SK-N-SH treated with all-trans-retinoic acid at 6 μM for 48 hours (cell line): ENCODE results near the gene ZCCHC14.
"Not testable (repeated sequence)": the region's sequence is repeated elsewhere in the genome, so short reads cannot be mapped to it uniquely, and the experiment has no call there.

Experiments used
- ATAC-seq: fragments of 200-7000 bp; cut with Tn5 transposase; 3 replicates; pipeline ENCODE4 v1.9.1; 2020; ENCODE audit warnings: mild to moderate bottlenecking, moderate library complexity
- ARNTL ChIP-seq: fragments of 450-650 bp; formaldehyde crosslinking; IDR thresholded peaks from 2 replicates; pipeline ENCODE4 v1.5.0; 2020; ENCODE audit warnings: low read depth, mild to moderate bottlenecking, moderate library complexity, borderline replicate concordance
- BACH2 ChIP-seq: fragments of 250-450 bp; sonication (Bioruptor Pico); IDR thresholded peaks from 2 replicates; pipeline ENCODE4 v1.9.0; 2021; ENCODE audit warnings: mild to moderate bottlenecking, borderline replicate concordance
- CREB5 ChIP-seq: fragments of 250-450 bp; sonication (Bioruptor Pico); IDR thresholded peaks from 2 replicates; pipeline ENCODE4 v1.5.1; 2020; ENCODE audit warnings: low read depth, mild to moderate bottlenecking, moderate library complexity
- ESRRG ChIP-seq: fragments of 250-450 bp; sonication (Bioruptor Pico); IDR thresholded peaks from 2 replicates; pipeline ENCODE4 v1.6.1; 2021; ENCODE audit warnings: mild to moderate bottlenecking
- ISL1 ChIP-seq: fragments of 250-450 bp; sonication (Bioruptor Pico); IDR thresholded peaks from 2 replicates; pipeline ENCODE4 v2.1.2; 2022; ENCODE audit warnings: mild to moderate bottlenecking, moderate library complexity
- OSR1 ChIP-seq: fragments of 250-450 bp; sonication (Bioruptor Pico); IDR thresholded peaks from 2 replicates; pipeline ENCODE4 v1.8.0; 2022; ENCODE audit warnings: moderate library complexity, mild to moderate bottlenecking, inconsistent platforms
- PATZ1 ChIP-seq: fragments of 250-450 bp; sonication (Bioruptor Pico); IDR thresholded peaks from 2 replicates; pipeline ENCODE4 v1.8.0; 2020; ENCODE audit warnings: mild to moderate bottlenecking, moderate library complexity, borderline replicate concordance
- PPARA ChIP-seq: fragments of 250-450 bp; sonication (Bioruptor Pico); IDR thresholded peaks from 2 replicates; pipeline ENCODE4 v1.5.0; 2020; ENCODE audit warnings: mild to moderate bottlenecking, borderline replicate concordance
- SNAI2 ChIP-seq: fragments of 250-450 bp; sonication (Bioruptor Pico); IDR thresholded peaks from 2 replicates; pipeline ENCODE4 v1.5.0; 2020; ENCODE audit warnings: mild to moderate bottlenecking, moderate library complexity
- TCF4 ChIP-seq: fragments of 250-450 bp; sonication (Bioruptor Pico); IDR thresholded peaks from 2 replicates; pipeline ENCODE4 v1.8.0; 2021; ENCODE audit warnings: mild to moderate bottlenecking, moderate library complexity, borderline replicate concordance
- TOX ChIP-seq: fragments of 250-450 bp; sonication (Bioruptor Pico); IDR thresholded peaks from 2 replicates; pipeline ENCODE4 v1.8.0; 2021; ENCODE audit warnings: mild to moderate bottlenecking, moderate library complexity, borderline replicate concordance
- ZFP3 ChIP-seq: fragments of 250-450 bp; sonication (Bioruptor Pico); IDR thresholded peaks from 2 replicates; pipeline ENCODE4 v1.5.0; 2020; ENCODE audit warnings: mild to moderate bottlenecking, moderate library complexity
- ZFP30 ChIP-seq: fragments of 450-650 bp; formaldehyde crosslinking; IDR thresholded peaks from 2 replicates; pipeline ENCODE4 v1.5.0; 2022; ENCODE audit warnings: mild to moderate bottlenecking, moderate library complexity
- ZNF565 ChIP-seq: fragments of 450-650 bp; formaldehyde crosslinking; conservative IDR thresholded peaks from 2 replicates; pipeline ENCODE4 v1.5.0; 2020; ENCODE audit warnings: low read depth, mild to moderate bottlenecking, moderate library complexity
- ZNF70 ChIP-seq: fragments of 450-650 bp; formaldehyde crosslinking; IDR thresholded peaks from 2 replicates; pipeline ENCODE4 v1.5.0; 2020; ENCODE audit warnings: mild to moderate bottlenecking, moderate library complexity
- ZNF8 ChIP-seq: fragments of 450-650 bp; formaldehyde crosslinking; IDR thresholded peaks from 2 replicates; pipeline ENCODE4 v1.5.0; 2020; ENCODE audit warnings: mild to moderate bottlenecking, moderate library complexity
- TF ChIP-seq, protein P1 (sequence below): fragments of 250-450 bp; sonication (Bioruptor Pico); IDR thresholded peaks from 2 replicates; pipeline ENCODE4 v1.5.1; 2021; ENCODE audit warnings: mild to moderate bottlenecking, moderate library complexity
- TF ChIP-seq, protein P2 (sequence below): fragments of 250-450 bp; sonication (Bioruptor Pico); IDR thresholded peaks from 2 replicates; pipeline ENCODE4 v1.8.0; 2021; ENCODE audit warnings: low read depth, mild to moderate bottlenecking, moderate library complexity, borderline replicate concordance

The ZCCHC14 gene

DNA sequence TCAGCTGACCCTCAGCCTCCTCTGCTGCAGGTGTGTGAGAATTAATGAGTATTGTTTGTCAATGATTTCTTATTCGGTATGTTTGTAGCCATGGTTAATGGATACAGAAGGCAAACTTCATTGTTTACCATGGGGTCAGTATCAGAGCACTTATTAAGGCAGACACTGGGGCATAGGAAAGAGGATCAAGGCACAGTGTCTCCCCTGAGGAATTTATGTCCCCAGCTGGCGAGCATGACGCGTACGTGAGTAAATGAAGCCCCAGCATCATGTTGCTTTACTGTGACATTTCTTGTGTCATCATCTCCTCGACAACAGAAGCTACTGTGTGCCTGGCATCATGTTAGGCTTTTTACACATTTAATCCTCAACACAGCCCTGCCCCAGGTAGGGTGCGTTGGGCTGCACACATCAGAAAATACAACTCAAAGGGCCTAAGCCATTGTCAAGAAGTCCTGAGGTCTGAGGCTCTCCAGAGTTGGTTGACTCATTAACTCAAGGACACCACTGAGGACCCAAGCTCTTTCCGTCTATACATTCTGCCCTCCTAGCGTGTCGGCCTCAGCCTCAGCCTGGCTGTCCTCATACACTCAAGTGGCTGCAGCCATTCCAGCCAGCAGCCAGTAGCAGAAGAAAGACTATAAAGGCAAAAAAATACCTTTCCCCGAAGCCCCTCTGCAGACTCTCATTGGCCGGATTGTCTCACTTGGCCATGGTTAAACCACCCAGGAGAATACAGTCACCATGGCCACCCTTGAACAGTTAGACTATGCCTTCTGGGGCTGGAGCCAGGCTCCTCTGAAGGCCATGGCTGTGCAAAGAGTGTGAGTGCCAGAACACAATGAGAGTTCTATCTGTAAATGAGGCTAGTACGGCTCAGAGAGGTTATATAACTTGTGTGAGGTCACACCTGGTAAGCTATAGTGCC, 13.9 kb upstream of the ZCCHC14 start:
- TF ChIP-seq BACH2 (CRISPR knock-in tag) (no peak), ARNTL (CRISPR knock-in tag) (no peak), ZNF8 (CRISPR knock-in tag) (no peak), SNAI2 (CRISPR knock-in tag) (no peak)
- no peak for ATAC-seq

- ATAC-seq: no peak
- TF ChIP-seq ZFP3 (no peak), BACH2 (CRISPR knock-in tag) (no peak)
- TF ChIP-seq, all 23 proteins: peak for 0
These were observed 13.0 kb upstream of the ZCCHC14 start for GRCh38 chr16:87505834-87506233.

GRCh38 chr16:87503232-87503937, 10.6 kb upstream of the ZCCHC14 start:
- not testable (repeated sequence) for ATAC-seq

- TF ChIP-seq ZNF565 (CRISPR knock-in tag): no peak
- no peak for TF ChIP-seq PATZ1
- TF ChIP-seq BACH2 (CRISPR knock-in tag): no peak
- TF ChIP-seq, protein P1, sequence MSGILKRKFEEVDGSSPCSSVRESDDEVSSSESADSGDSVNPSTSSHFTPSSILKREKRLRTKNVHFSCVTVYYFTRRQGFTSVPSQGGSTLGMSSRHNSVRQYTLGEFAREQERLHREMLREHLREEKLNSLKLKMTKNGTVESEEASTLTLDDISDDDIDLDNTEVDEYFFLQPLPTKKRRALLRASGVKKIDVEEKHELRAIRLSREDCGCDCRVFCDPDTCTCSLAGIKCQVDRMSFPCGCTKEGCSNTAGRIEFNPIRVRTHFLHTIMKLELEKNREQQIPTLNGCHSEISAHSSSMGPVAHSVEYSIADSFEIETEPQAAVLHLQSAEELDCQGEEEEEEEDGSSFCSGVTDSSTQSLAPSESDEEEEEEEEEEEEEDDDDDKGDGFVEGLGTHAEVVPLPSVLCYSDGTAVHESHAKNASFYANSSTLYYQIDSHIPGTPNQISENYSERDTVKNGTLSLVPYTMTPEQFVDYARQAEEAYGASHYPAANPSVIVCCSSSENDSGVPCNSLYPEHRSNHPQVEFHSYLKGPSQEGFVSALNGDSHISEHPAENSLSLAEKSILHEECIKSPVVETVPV (CRISPR knock-in tag): no peak
- no peak for TF ChIP-seq TCF4 (CRISPR knock-in tag)
- TF ChIP-seq, protein P2, sequence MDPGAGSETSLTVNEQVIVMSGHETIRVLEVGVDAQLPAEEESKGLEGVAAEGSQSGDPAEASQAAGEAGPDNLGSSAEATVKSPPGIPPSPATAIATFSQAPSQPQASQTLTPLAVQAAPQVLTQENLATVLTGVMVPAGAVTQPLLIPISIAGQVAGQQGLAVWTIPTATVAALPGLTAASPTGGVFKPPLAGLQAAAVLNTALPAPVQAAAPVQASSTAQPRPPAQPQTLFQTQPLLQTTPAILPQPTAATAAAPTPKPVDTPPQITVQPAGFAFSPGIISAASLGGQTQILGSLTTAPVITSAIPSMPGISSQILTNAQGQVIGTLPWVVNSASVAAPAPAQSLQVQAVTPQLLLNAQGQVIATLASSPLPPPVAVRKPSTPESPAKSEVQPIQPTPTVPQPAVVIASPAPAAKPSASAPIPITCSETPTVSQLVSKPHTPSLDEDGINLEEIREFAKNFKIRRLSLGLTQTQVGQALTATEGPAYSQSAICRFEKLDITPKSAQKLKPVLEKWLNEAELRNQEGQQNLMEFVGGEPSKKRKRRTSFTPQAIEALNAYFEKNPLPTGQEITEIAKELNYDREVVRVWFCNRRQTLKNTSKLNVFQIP (CRISPR knock-in tag): no peak
- no peak for TF ChIP-seq ESRRG
- no peak for TF ChIP-seq OSR1 (CRISPR knock-in tag)
- TF ChIP-seq PPARA (CRISPR knock-in tag): no peak
- no peak for TF ChIP-seq CREB5 (CRISPR knock-in tag)
- no peak for TF ChIP-seq TOX
- no peak for TF ChIP-seq ZNF70 (CRISPR knock-in tag)
- TF ChIP-seq ZFP30 (CRISPR knock-in tag): no peak
- no peak for TF ChIP-seq ISL1 (CRISPR knock-in tag)
- ATAC-seq: no peak
These were observed 9.6 kb upstream of the ZCCHC14 start for GRCh38 chr16:87502308-87502969.

- TF ChIP-seq ZNF8 (CRISPR knock-in tag): no peak
- TF ChIP-seq ZFP3: no peak
- TF ChIP-seq ZNF565 (CRISPR knock-in tag): no peak
- no peak for TF ChIP-seq ARNTL (CRISPR knock-in tag)
- no peak for TF ChIP-seq SNAI2 (CRISPR knock-in tag)
- no peak for TF ChIP-seq ISL1 (CRISPR knock-in tag)
- no peak for ATAC-seq
These were observed 8.3 kb upstream of the ZCCHC14 start for GRCh38 chr16:87501117-87501516.
